IMR-90 (cell line): ENCODE results near the gene C12orf57. TPM values are rescaled to one million over a fixed set of nuclear protein-coding genes. Genes with fewer than 3 reads are reported as not detected.

Source experiments
- ATAC-seq: fragments of 200-7000 bp; cut with Tn5 transposase; 2 replicates; pipeline ENCODE4 v1.9.1; 2020; ENCODE audit warnings: low read depth, mild to moderate bottlenecking, moderate library complexity
- BruUV-seq: library from RNA; stranded (reverse); fragments of 400-500 nt; replicated peaks from 2 replicates; lab custom pipeline; 2021; lab: Mats Ljungman, UMichigan
- CTCF ChIA-PET: fragments of 300-600 bp; formaldehyde crosslinking; extraction: SDS; loops from one replicate; lab custom pipeline; 2021; ENCODE audit warnings: antibody characterized with exemption; lab: Yijun Ruan, JAX
- POLR2A ChIA-PET: fragments of 300-600 bp; sonication (Branson Sonifier 250); formaldehyde crosslinking; loops from one replicate; lab custom pipeline; 2022; ENCODE audit warnings: antibody characterized with exemption; ENCODE audit not compliant: unreplicated experiment; lab: Charles Lee
- DNase-seq: peaks from one replicate; pipeline ENCODE4 v3.0.0; 2013
- H2AFZ ChIP-seq: replicated peaks from 2 replicates; pipeline ENCODE3; 2013; ENCODE audit warnings: low read length, mild to moderate bottlenecking; ENCODE audit not compliant: poor library complexity
- H2AK5ac ChIP-seq: 2 replicates; pipeline ENCODE4 v1.6.1; 2013; ENCODE audit warnings: low read depth, low read length, inconsistent platforms
- H2AK9ac ChIP-seq: replicated peaks from 2 replicates; pipeline ENCODE3; 2013; ENCODE audit warnings: mild to moderate bottlenecking, low read depth, low read length, moderate library complexity; ENCODE audit not compliant: poor library complexity
- H2BK120ac ChIP-seq: 2 replicates; pipeline ENCODE4 v1.6.1; 2013; ENCODE audit warnings: low read depth, low read length, inconsistent platforms
- H2BK15ac ChIP-seq: 3 replicates; pipeline ENCODE4 v1.6.1; 2013; ENCODE audit warnings: low read depth, low read length, inconsistent platforms
- H2BK20ac ChIP-seq: 2 replicates; pipeline ENCODE4 v1.6.1; 2013; ENCODE audit warnings: low read depth, mild to moderate bottlenecking, inconsistent platforms, low read length, moderate library complexity
- H2BK5ac ChIP-seq: 2 replicates; pipeline ENCODE4 v1.6.1; 2013; ENCODE audit warnings: mild to moderate bottlenecking, low read depth, low read length, inconsistent platforms; ENCODE audit not compliant: poor library complexity, severe bottlenecking
- H3K14ac ChIP-seq: replicated peaks from 2 replicates; pipeline ENCODE4 v1.6.1; 2013; ENCODE audit warnings: low read depth, low read length, inconsistent platforms
- H3K18ac ChIP-seq: 2 replicates; pipeline ENCODE4 v1.6.1; 2013; ENCODE audit warnings: low read depth, low read length, control low read depth
- H3K23ac ChIP-seq: 2 replicates; pipeline ENCODE4 v1.6.1; 2013; ENCODE audit warnings: low read depth, low read length, inconsistent platforms
- H3K27ac ChIP-seq: 2 replicates; pipeline ENCODE4 v1.5.1; 2013; ENCODE audit warnings: mild to moderate bottlenecking, control low read depth, low read length; ENCODE audit not compliant: insufficient read depth
- H3K27me3 ChIP-seq: 2 replicates; pipeline ENCODE4 v1.6.1; 2013; ENCODE audit warnings: low read length; ENCODE audit not compliant: control insufficient read depth, insufficient read depth
- H3K36me3 ChIP-seq: 2 replicates; pipeline ENCODE4 v1.6.1; 2013; ENCODE audit warnings: low read length, mixed read lengths; ENCODE audit not compliant: control insufficient read depth, insufficient read depth
- H3K4ac ChIP-seq: 2 replicates; pipeline ENCODE4 v1.6.1; 2013; ENCODE audit warnings: low read depth, low read length, inconsistent platforms
- H3K4me1 ChIP-seq: 2 replicates; pipeline ENCODE4 v1.6.1; 2013; ENCODE audit warnings: low read length, mixed read lengths; ENCODE audit not compliant: control insufficient read depth, insufficient read depth
- H3K4me2 ChIP-seq: 2 replicates; pipeline ENCODE4 v1.6.1; 2013; ENCODE audit warnings: low read depth, mild to moderate bottlenecking, control low read depth, low read length, moderate library complexity
- H3K4me3 ChIP-seq: 2 replicates; pipeline ENCODE4 v1.5.1; 2013; ENCODE audit warnings: low read depth, mild to moderate bottlenecking, control low read depth, low read length, moderate library complexity; ENCODE audit not compliant: insufficient read depth
- H3K56ac ChIP-seq: 2 replicates; pipeline ENCODE4 v1.6.1; 2013; ENCODE audit warnings: low read length, inconsistent platforms; ENCODE audit not compliant: insufficient read depth; ENCODE audit errors: extremely low read depth
- H3K79me1 ChIP-seq, 2 experiments: 2 replicates each; pipeline ENCODE4 v1.6.1; 2013; ENCODE audit warnings: low read length in 2 of 2, inconsistent platforms in 1 of 2, low read depth in 1 of 2
- H3K9ac ChIP-seq: 2 replicates; pipeline ENCODE4 v1.6.1; 2013; ENCODE audit warnings: low read depth, low read length, control low read depth
- H3K9me1 ChIP-seq: 2 replicates; pipeline ENCODE4 v1.6.1; 2013; ENCODE audit warnings: low read length, inconsistent platforms; ENCODE audit not compliant: insufficient read depth
- H3K9me3 ChIP-seq: 2 replicates; pipeline ENCODE4 v1.6.1; 2013; ENCODE audit warnings: low read length; ENCODE audit not compliant: control insufficient read depth, insufficient read depth
- H4K20me1 ChIP-seq: 2 replicates; pipeline ENCODE4 v1.6.1; 2013; ENCODE audit warnings: low read length, inconsistent platforms; ENCODE audit not compliant: insufficient read depth
- H4K5ac ChIP-seq: 2 replicates; pipeline ENCODE4 v1.6.1; 2013; ENCODE audit warnings: mild to moderate bottlenecking, low read depth, low read length, control low read depth
- H4K8ac ChIP-seq, 2 experiments: 2 replicates each; pipeline ENCODE4 v1.6.1; 2013; ENCODE audit warnings: low read depth in 2 of 2, low read length in 2 of 2, control low read depth in 1 of 2, inconsistent platforms in 1 of 2
- H4K91ac ChIP-seq: 2 replicates; pipeline ENCODE4 v1.6.1; 2013; ENCODE audit warnings: low read depth, low read length, inconsistent platforms; ENCODE audit not compliant: insufficient read depth
- BHLHE40 ChIP-seq: fragments of 150-350 bp; IDR thresholded peaks from 2 replicates; pipeline ENCODE4 v1.6.1; 2016; ENCODE audit warnings: mild to moderate bottlenecking, low read depth, low read length
- CEBPB ChIP-seq: IDR thresholded peaks from 2 replicates; pipeline ENCODE4 v1.6.1; 2012; ENCODE audit warnings: low read depth, low read length, improper control_type of control experiment
- CHD1 ChIP-seq: IDR thresholded peaks from 2 replicates; pipeline ENCODE4 v1.6.1; 2012; ENCODE audit warnings: low read depth, low read length, improper control_type of control experiment
- FOS ChIP-seq: fragments of 150-350 bp; IDR thresholded peaks from 2 replicates; pipeline ENCODE4 v1.6.1; 2016; ENCODE audit warnings: low read depth, low read length
- MAFK ChIP-seq: IDR thresholded peaks from 2 replicates; pipeline ENCODE4 v1.6.1; 2012; ENCODE audit warnings: low read depth, low read length, improper control_type of control experiment
- MAZ ChIP-seq: IDR thresholded peaks from 2 replicates; pipeline ENCODE4 v1.6.1; 2012; ENCODE audit warnings: low read depth, mild to moderate bottlenecking, low read length, improper control_type of control experiment, moderate library complexity, borderline replicate concordance
- MXI1 ChIP-seq: IDR thresholded peaks from 2 replicates; pipeline ENCODE4 v1.6.1; 2012; ENCODE audit warnings: low read depth, mild to moderate bottlenecking, low read length, moderate library complexity, borderline replicate concordance
- NFE2L2 ChIP-seq: fragments of 150-350 bp; IDR thresholded peaks from 2 replicates; pipeline ENCODE4 v1.6.1; 2016; ENCODE audit warnings: low read depth, mild to moderate bottlenecking, low read length
- POLR2A ChIP-seq: IDR thresholded peaks from 2 replicates; pipeline ENCODE4 v1.6.1; 2012; ENCODE audit warnings: mild to moderate bottlenecking, low read depth, low read length
- RAD21 ChIP-seq: IDR thresholded peaks from 2 replicates; pipeline ENCODE4 v1.6.1; 2012; ENCODE audit warnings: low read length, improper control_type of control experiment
- RCOR1 ChIP-seq: IDR thresholded peaks from 2 replicates; pipeline ENCODE4 v1.6.1; 2012; ENCODE audit warnings: mild to moderate bottlenecking, low read length, improper control_type of control experiment; ENCODE audit not compliant: insufficient replicate concordance
- RFX5 ChIP-seq: IDR thresholded peaks from 2 replicates; pipeline ENCODE4 v1.8.0; 2012; ENCODE audit warnings: low read depth, mild to moderate bottlenecking, low read length, moderate library complexity
- SMC3 ChIP-seq: fragments of 150-350 bp; IDR thresholded peaks from 2 replicates; pipeline ENCODE4 v1.6.1; 2016; ENCODE audit warnings: low read depth, mild to moderate bottlenecking, antibody characterized with exemption, low read length, moderate library complexity
- USF2 ChIP-seq: fragments of 150-350 bp; IDR thresholded peaks from 2 replicates; pipeline ENCODE4 v1.6.1; 2017; ENCODE audit warnings: mild to moderate bottlenecking, antibody characterized with exemption, low read length, low read depth
- WGBS, 2 experiments: methylation state at CpG; one replicate each; pipeline versions ENCODE4 v1.1.5 to v1.1.7; 2013; ENCODE audit warnings: missing lambda C conversion rate in 2 of 2; ENCODE audit not compliant: insufficient read length in 1 of 2; ENCODE audit errors: extremely low coverage in 2 of 2; 5-methylcytosine and 5-hydroxymethylcytosine counted together
- dilution Hi-C: fragments of 300-500 bp; cut with HindIII; formaldehyde crosslinking; loops from one replicate; pipeline ENCODE4 v1.14.3; 2018; ENCODE audit warnings: low sequenced_read_pairs; ENCODE audit not compliant: unreplicated experiment
- in situ Hi-C: fragments of 300-500 bp; cut with MboI; formaldehyde crosslinking; loops from 3 replicates; pipeline ENCODE4 v1.14.3; 2019; ENCODE audit warnings: low sequenced_read_pairs, inconsistent platforms, mixed read lengths
- intact Hi-C: fragments of 100-400 bp; cut with micrococcal nuclease; formaldehyde crosslinking; loops from 2 replicates; pipeline ENCODE4 v1.10.0; 2022
- polyA plus RNA-seq, 3 experiments: library from polyadenylated mRNA; depleted of rRNA; stranded (reverse); fragments of >200 nt; gene quantifications; 2 replicates each; pipeline ENCODE4 v1.2.3, GENCODE V29; 2012; ENCODE audit warnings: low replicate concordance in 1 of 3
- total RNA-seq: library from RNA; depleted of rRNA; stranded (reverse); fragments of >200 nt; gene quantifications from 2 replicates; pipeline ENCODE4 v1.2.3, GENCODE V29; 2012
- TF ChIP-seq, protein P1 (sequence below): fragments of 150-350 bp; IDR thresholded peaks from 2 replicates; pipeline ENCODE4 v1.6.1; 2016; ENCODE audit warnings: low read depth, mild to moderate bottlenecking, low read length, moderate library complexity, borderline replicate concordance
- TF ChIP-seq, protein P2 (sequence below): conservative IDR thresholded peaks from 2 replicates; pipeline ENCODE4 v1.5.1; 2012; ENCODE audit warnings: mild to moderate bottlenecking, low read depth, low read length, improper control_type of control experiment

Gene C12orf57
- total and polyA plus RNA-seq, 2 of the 4 experiments (the other 2 are of a cell fraction): 238 to 530 TPM

DNA sequence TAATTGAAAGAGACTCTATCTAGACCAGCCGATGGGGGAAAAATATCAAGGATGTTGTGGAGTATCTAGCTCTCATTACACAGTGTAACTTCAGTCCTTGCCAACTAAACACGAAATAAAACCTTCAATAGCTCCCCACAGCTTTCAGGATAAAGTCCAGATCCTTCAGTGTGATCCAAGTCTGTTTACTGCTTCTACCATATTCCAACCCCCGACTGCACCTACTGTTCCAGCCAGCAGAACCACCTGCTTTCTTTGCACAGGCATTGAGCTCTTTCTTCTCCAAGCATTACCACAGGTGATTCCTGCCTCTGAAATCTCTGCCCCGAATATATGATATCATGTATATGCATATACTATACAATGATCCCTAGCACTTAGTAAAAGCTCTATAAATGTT, 41.4 kb upstream of the C12orf57 start:
- Histone ChIP-seq H3K27me3 (no peaks in the 10 kb centered on the region), H3K18ac (no peak overlapping the region), H3K27ac (no peak overlapping the region), H2BK20ac (no peak overlapping the region), H3K79me1 (no peaks in the 10 kb centered on the region; a peak in 1 of 4 replicates), H4K5ac (no peak overlapping the region), H2BK5ac (no peak overlapping the region), H3K4me1 (peaks cover 3% of the 10 kb centered on the region; the same call in 1 of the 2 replicates), H2AK5ac (no peak overlapping the region), H3K4ac (no peak overlapping the region), H3K9me1 (peaks cover 4% of the 10 kb centered on the region; the same call in 1 of the 2 replicates), H4K20me1 (no peaks in the 10 kb centered on the region), H2BK120ac (no peak overlapping the region), H3K9ac (no peak overlapping the region), H4K8ac (no peak overlapping the region), H3K56ac (no peak overlapping the region), H2AK9ac (no peak overlapping the region), H4K91ac (no peak overlapping the region), H2BK15ac (no peak overlapping the region), H3K36me3 (no peaks in the 10 kb centered on the region; the same call in 1 of the 2 replicates), H2AFZ (no peak overlapping the region), H3K14ac (no peak overlapping the region), H3K4me2 (no peak overlapping the region), H3K9me3 (no peaks in the 10 kb centered on the region), H3K4me3 (no peak overlapping the region), H3K23ac (no peak overlapping the region)
- in situ Hi-C loops (no loop called here), dilution Hi-C loops (no loop called here), intact Hi-C loops (no loop called here)
- BruUV-seq: no TSS peak
- DNase-seq (no peak), ATAC-seq (no peak)
- TF ChIP-seq RCOR1 (no peak), NFE2L2 (no peak), CHD1 (no peak), MXI1 (no peak), FOS (no peak), CEBPB (no peak), USF2 (no peak), RFX5 (no peak), RAD21 (no peak), MAZ (no peak), POLR2A (no peak), BHLHE40 (no peak), MAFK (no peak), SMC3 (no peak)
- TF ChIP-seq, protein P1, sequence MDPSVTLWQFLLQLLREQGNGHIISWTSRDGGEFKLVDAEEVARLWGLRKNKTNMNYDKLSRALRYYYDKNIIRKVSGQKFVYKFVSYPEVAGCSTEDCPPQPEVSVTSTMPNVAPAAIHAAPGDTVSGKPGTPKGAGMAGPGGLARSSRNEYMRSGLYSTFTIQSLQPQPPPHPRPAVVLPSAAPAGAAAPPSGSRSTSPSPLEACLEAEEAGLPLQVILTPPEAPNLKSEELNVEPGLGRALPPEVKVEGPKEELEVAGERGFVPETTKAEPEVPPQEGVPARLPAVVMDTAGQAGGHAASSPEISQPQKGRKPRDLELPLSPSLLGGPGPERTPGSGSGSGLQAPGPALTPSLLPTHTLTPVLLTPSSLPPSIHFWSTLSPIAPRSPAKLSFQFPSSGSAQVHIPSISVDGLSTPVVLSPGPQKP: no peak
- TF ChIP-seq, protein P2, sequence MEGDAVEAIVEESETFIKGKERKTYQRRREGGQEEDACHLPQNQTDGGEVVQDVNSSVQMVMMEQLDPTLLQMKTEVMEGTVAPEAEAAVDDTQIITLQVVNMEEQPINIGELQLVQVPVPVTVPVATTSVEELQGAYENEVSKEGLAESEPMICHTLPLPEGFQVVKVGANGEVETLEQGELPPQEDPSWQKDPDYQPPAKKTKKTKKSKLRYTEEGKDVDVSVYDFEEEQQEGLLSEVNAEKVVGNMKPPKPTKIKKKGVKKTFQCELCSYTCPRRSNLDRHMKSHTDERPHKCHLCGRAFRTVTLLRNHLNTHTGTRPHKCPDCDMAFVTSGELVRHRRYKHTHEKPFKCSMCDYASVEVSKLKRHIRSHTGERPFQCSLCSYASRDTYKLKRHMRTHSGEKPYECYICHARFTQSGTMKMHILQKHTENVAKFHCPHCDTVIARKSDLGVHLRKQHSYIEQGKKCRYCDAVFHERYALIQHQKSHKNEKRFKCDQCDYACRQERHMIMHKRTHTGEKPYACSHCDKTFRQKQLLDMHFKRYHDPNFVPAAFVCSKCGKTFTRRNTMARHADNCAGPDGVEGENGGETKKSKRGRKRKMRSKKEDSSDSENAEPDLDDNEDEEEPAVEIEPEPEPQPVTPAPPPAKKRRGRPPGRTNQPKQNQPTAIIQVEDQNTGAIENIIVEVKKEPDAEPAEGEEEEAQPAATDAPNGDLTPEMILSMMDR: no peak
- CTCF ChIA-PET: interaction anchor here (2.3 kb wide), 1 partner anchor 11 kb away, joined by 9 read pairs; no protein-coding TSS in a partner anchor
- POLR2A ChIA-PET: no interaction called here
- no CpG with 5 or more reads among the region's 4 CpGs for WGBS, 2 experiments
